MCF 10A (cell line): ENCODE results near the gene PLBD1. TPM values are rescaled to one million over a fixed set of nuclear protein-coding genes. Genes with fewer than 3 reads are reported as not detected.
A peak's percentile ranks its signal among the peaks of the same experiment; 100 is the strongest.

ENCODE experiments used
- BruUV-seq: library from RNA; stranded (reverse); fragments of 400-500 nt; replicated peaks from 2 replicates; lab custom pipeline; 2021; lab: Mats Ljungman, UMichigan
- CTCF ChIA-PET: fragments of 300-600 bp; sonication (Branson Sonifier 250); formaldehyde crosslinking; extraction: SDS; loops from one replicate; lab custom pipeline; 2021; ENCODE audit warnings: antibody characterized with exemption, inconsistent platforms; lab: Yijun Ruan, JAX
- POLR2A ChIA-PET: fragments of 300-600, 350-650 bp; sonication (Branson Sonifier 250); formaldehyde crosslinking; extraction: SDS; loops from one replicate; lab custom pipeline; 2020; ENCODE audit warnings: antibody characterized with exemption, inconsistent platforms; lab: Yijun Ruan, JAX
- DNase-seq: peaks from one replicate; pipeline ENCODE4 v3.0.0-alpha.2; 2018; ENCODE audit not compliant: unreplicated experiment
- H3K27ac Mint-ChIP-seq: one replicate; pipeline ENCODE4 v1.8.0; 2022; ENCODE audit warnings: mild to moderate bottlenecking, low read depth, mixed read lengths; ENCODE audit not compliant: unreplicated experiment
- H3K27me3 Mint-ChIP-seq: one replicate; pipeline ENCODE4 v1.8.0; 2022; ENCODE audit warnings: mixed read lengths; ENCODE audit not compliant: insufficient read depth, unreplicated experiment
- H3K36me3 Mint-ChIP-seq: one replicate; pipeline ENCODE4 v1.8.0; 2022; ENCODE audit warnings: mild to moderate bottlenecking, moderate library complexity, mixed read lengths; ENCODE audit not compliant: insufficient read depth, unreplicated experiment
- H3K4me1 Mint-ChIP-seq: one replicate; pipeline ENCODE4 v1.8.0; 2022; ENCODE audit warnings: mixed read lengths; ENCODE audit not compliant: insufficient read depth, unreplicated experiment
- H3K4me3 Mint-ChIP-seq: one replicate; pipeline ENCODE4 v1.8.0; 2022; ENCODE audit warnings: mild to moderate bottlenecking, moderate library complexity, mixed read lengths; ENCODE audit not compliant: unreplicated experiment
- H3K9me3 Mint-ChIP-seq: one replicate; pipeline ENCODE4 v1.8.0; 2022; ENCODE audit warnings: mixed read lengths; ENCODE audit not compliant: unreplicated experiment
- intact Hi-C: fragments of 100-400 bp; cut with micrococcal nuclease; formaldehyde crosslinking; loops from 2 replicates; pipeline ENCODE4 v1.14.1; 2022
- total RNA-seq: library from RNA; stranded (reverse); gene quantifications from 2 replicates; pipeline ENCODE4 v1.2.3, GENCODE V29; 2022
- TF ChIP-seq, protein P1 (sequence below): fragments of 200-600 bp; IDR thresholded peaks from one replicate; pipeline ENCODE4 v1.8.0; 2022; ENCODE audit warnings: antibody characterized with exemption, mild to moderate bottlenecking; ENCODE audit not compliant: unreplicated experiment

Gene PLBD1
- total RNA-seq, 1 experiment from 2014 or later = not detected

DNA sequence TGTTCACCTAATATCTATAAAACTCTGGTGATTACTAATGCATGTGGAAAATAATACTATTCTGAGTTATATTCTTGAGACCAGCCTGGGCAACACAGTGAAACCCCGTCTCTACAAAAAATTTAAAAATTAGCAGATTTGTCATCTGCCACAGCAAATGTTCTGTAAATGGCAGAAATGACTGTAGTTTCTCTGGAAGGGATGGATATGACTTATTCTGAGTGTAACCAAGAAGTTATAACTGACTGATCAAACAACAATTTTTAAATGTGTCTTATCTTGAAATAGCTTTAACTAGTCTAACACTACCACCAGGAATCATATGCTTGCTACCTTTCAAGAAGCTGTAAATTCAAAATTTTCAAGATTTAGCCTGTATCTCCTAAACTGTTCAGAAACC is 88.7 kb downstream of the PLBD1 start:
- TF ChIP-seq, protein P1, sequence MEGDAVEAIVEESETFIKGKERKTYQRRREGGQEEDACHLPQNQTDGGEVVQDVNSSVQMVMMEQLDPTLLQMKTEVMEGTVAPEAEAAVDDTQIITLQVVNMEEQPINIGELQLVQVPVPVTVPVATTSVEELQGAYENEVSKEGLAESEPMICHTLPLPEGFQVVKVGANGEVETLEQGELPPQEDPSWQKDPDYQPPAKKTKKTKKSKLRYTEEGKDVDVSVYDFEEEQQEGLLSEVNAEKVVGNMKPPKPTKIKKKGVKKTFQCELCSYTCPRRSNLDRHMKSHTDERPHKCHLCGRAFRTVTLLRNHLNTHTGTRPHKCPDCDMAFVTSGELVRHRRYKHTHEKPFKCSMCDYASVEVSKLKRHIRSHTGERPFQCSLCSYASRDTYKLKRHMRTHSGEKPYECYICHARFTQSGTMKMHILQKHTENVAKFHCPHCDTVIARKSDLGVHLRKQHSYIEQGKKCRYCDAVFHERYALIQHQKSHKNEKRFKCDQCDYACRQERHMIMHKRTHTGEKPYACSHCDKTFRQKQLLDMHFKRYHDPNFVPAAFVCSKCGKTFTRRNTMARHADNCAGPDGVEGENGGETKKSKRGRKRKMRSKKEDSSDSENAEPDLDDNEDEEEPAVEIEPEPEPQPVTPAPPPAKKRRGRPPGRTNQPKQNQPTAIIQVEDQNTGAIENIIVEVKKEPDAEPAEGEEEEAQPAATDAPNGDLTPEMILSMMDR = no peak
- no peaks in the 10 kb centered on the region for H3K4me1 Mint-ChIP-seq
- POLR2A ChIA-PET = no interaction called here
- no peak for DNase-seq
- H3K4me3 Mint-ChIP-seq = no peak overlapping the region
- BruUV-seq = no TSS peak
- peaks cover 74% of the 10 kb centered on the region for H3K36me3 Mint-ChIP-seq
- H3K27ac Mint-ChIP-seq = no peak overlapping the region
- no peaks in the 10 kb centered on the region for H3K27me3 Mint-ChIP-seq
- CTCF ChIA-PET = interaction anchor here (1.4 kb wide), 1 partner anchor 241 kb away, joined by 3 read pairs; no protein-coding TSS in a partner anchor
- peaks cover under 1% of the 10 kb centered on the region for H3K9me3 Mint-ChIP-seq
- intact Hi-C loops = no loop called here

DNA sequence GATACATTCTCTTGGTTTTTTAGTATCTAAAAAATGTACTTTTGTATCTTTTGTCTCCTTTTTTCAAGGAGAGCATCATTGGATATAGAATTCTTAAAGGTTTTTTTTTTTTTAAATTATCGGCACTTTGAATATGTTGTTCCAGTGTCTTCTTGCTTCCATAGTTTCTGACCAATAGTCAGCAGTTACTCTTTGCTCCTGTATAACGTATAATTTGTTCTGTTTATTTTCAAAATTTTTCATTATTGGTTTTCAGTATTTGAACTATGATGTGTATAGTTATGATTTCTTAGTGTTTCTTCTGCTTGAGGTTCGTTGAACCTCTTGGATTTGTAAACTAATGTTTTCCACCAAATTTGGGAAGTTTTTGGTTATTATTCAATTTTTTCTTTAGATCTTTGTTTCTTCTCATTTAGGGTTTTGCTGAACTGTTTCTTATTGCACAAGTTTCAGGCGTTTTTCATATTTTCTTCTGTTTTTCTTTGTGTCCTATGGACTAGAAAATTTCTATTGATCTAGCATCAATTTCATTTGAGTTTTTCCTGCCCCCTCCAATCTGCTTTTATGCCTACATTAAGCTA is 93.9 kb downstream of the PLBD1 start:
- no peak overlapping the region for H3K27ac Mint-ChIP-seq
- no peaks in the 10 kb centered on the region for H3K27me3 Mint-ChIP-seq
- H3K9me3 Mint-ChIP-seq = peaks cover 28% of the 10 kb centered on the region
- BruUV-seq = no TSS peak
- ChIA-PET POLR2A (interaction anchor here (0.6 to 0.7 kb wide), 2 partner anchors 16 to 151 kb away, joined by 3 to 4 read pairs; no protein-coding TSS in a partner anchor), CTCF (interaction anchor here (0.6 to 1.5 kb wide), 2 partner anchors 43 to 236 kb away, joined by 3 read pairs; no protein-coding TSS in a partner anchor)
- DNase-seq = peak; percentile 31
- intact Hi-C loops = no loop called here
- TF ChIP-seq, protein P1 = no peak
- H3K4me3 Mint-ChIP-seq = no peak overlapping the region
- H3K36me3 Mint-ChIP-seq = peaks cover 79% of the 10 kb centered on the region
- H3K4me1 Mint-ChIP-seq = no peaks in the 10 kb centered on the region

DNA sequence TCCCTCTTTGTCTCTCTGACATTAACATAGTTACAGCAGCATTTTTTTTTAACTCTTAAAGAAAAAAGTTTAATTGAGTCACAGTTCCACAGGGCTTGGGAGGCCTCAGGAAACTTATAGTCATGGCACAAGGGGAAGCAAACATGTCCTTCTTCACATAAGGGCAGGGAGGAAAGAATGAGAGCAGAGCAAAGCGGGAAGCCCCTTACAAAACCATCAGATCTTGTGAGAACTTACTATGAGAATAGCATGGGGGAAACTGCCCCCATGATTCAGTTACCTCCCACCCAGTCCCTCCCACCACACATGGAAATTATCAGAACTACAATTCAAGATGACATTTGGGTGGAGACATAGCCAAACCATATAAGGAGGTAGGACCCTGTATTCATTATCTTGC is 96.2 kb downstream of the PLBD1 start:
- POLR2A ChIA-PET = no interaction called here
- BruUV-seq = no TSS peak

DNA sequence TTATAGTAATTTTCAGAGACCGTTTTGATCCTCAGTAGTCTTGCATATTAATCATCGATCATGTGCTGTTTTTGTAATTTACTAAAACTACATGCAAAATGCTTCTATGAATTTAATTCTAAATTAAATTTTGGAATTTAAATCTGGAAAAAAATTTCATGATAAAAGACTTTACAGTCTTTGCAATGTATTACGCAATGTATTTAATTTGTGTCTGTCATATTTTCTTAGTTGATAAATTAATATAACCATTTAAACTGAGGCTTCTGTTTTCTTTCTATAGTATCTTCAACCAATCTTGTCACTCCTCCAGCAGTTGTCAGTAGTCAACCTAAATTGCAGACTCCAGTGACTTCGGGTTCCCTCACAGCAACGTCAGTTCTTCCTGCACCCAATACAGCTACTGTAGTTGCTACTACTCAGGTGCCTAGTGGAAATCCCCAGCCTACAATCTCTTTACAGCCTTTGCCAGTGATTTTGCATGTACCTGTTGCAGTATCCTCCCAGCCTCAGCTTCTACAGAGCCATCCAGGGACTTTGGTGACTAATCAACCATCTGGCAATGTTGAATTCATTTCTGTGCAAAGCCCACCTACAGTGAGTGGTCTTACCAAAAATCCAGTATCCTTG is 107.4 kb downstream of the PLBD1 start:
- no TSS peak for BruUV-seq
- ChIA-PET POLR2A (no interaction called here), CTCF (interaction anchor here (0.6 kb wide), 1 partner anchor 16 kb away, joined by 4 read pairs; no protein-coding TSS in a partner anchor)
- Mint-ChIP-seq H3K36me3 (peaks cover 40% of the 10 kb centered on the region), H3K4me3 (no peak overlapping the region), H3K27me3 (no peaks in the 10 kb centered on the region), H3K4me1 (no peaks in the 10 kb centered on the region), H3K9me3 (peaks cover 7% of the 10 kb centered on the region), H3K27ac (no peak overlapping the region)
- intact Hi-C loops = no loop called here
- TF ChIP-seq, protein P1 = no peak
- no peak for DNase-seq

More for the DNA sequence above, 96.2 kb downstream of the PLBD1 start:
- CTCF ChIA-PET = no interaction called here
- TF ChIP-seq, protein P1 = no peak
- H3K27me3 Mint-ChIP-seq = no peaks in the 10 kb centered on the region
- no peak for DNase-seq
- H3K4me3 Mint-ChIP-seq = no peak overlapping the region
- no peaks in the 10 kb centered on the region for H3K4me1 Mint-ChIP-seq
- intact Hi-C loops = no loop called here
- no peak overlapping the region for H3K27ac Mint-ChIP-seq
- peaks cover 75% of the 10 kb centered on the region for H3K36me3 Mint-ChIP-seq
- H3K9me3 Mint-ChIP-seq = peaks cover 28% of the 10 kb centered on the region
